Measurements from ENCODE around the gene STX3.

- TF ChIP-seq, protein P1, sequence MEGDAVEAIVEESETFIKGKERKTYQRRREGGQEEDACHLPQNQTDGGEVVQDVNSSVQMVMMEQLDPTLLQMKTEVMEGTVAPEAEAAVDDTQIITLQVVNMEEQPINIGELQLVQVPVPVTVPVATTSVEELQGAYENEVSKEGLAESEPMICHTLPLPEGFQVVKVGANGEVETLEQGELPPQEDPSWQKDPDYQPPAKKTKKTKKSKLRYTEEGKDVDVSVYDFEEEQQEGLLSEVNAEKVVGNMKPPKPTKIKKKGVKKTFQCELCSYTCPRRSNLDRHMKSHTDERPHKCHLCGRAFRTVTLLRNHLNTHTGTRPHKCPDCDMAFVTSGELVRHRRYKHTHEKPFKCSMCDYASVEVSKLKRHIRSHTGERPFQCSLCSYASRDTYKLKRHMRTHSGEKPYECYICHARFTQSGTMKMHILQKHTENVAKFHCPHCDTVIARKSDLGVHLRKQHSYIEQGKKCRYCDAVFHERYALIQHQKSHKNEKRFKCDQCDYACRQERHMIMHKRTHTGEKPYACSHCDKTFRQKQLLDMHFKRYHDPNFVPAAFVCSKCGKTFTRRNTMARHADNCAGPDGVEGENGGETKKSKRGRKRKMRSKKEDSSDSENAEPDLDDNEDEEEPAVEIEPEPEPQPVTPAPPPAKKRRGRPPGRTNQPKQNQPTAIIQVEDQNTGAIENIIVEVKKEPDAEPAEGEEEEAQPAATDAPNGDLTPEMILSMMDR (IDR thresholded peaks at IDR 0.05; ENCODE audit: poor library complexity, severe bottlenecking): no peak
- TF ChIP-seq RAD21 (conservative IDR thresholded peaks at IDR 0.05) (no peak), TAF1 (IDR thresholded peaks at IDR 0.05; ENCODE audit: low read depth) (no peak), POLR2AphosphoS5 (IDR thresholded peaks at IDR 0.05) (no peak)
These were observed 22.9 kb downstream of the STX3 start for GRCh38 chr11:59778122-59778521.

Data from neural cell (in vitro differentiated cells).